Neural progenitor cell (in vitro differentiated cells): ENCODE data around the gene AKT1. TPM values are rescaled to one million over a fixed set of nuclear protein-coding genes. Genes with fewer than 3 reads are reported as not detected.

Source experiments
- DNase-seq: peaks from one replicate; pipeline ENCODE4 v3.0.0-alpha.2; 2016; ENCODE audit warnings: low spot score
- H2AFZ ChIP-seq: fragments of 200-600 bp; sonication (generic); replicated peaks from 2 replicates; pipeline ENCODE4 v1.6.1; 2016; ENCODE audit warnings: antibody characterized with exemption
- H3F3A ChIP-seq: fragments of 200-600 bp; sonication (generic); 2 replicates; pipeline ENCODE4 v1.6.1; 2016; ENCODE audit warnings: antibody characterized with exemption, low read depth
- H3K27ac ChIP-seq: fragments of 200-600 bp; sonication (generic); 2 replicates; pipeline ENCODE4 v1.5.1; 2016; ENCODE audit warnings: mild to moderate bottlenecking
- H3K27me3 ChIP-seq: fragments of 200-600 bp; sonication (generic); 2 replicates; pipeline ENCODE4 v1.6.1; 2016; ENCODE audit warnings: mild to moderate bottlenecking, moderate library complexity
- H3K36me3 ChIP-seq: fragments of 200-600 bp; sonication (generic); 2 replicates; pipeline ENCODE4 v1.5.1; 2016
- H3K4me1 ChIP-seq: fragments of 200-600 bp; sonication (generic); 2 replicates; pipeline ENCODE4 v1.6.1; 2016; ENCODE audit warnings: mixed run types
- H3K4me2 ChIP-seq: fragments of 200-600 bp; sonication (generic); 2 replicates; pipeline ENCODE4 v1.6.1; 2016
- H3K4me3 ChIP-seq: fragments of 200-600 bp; sonication (generic); 2 replicates; pipeline ENCODE4 v1.5.1; 2016
- H3K79me2 ChIP-seq: fragments of 200-600 bp; sonication (generic); 2 replicates; pipeline ENCODE4 v1.6.1; 2016; ENCODE audit warnings: low read depth
- H3K9ac ChIP-seq: fragments of 200-600 bp; sonication (generic); 2 replicates; pipeline ENCODE4 v1.6.1; 2016
- H3K9me3 ChIP-seq: fragments of 200-600 bp; sonication (generic); 2 replicates; pipeline ENCODE4 v1.5.1; 2016; ENCODE audit warnings: low read depth
- H4K20me1 ChIP-seq: fragments of 200-600 bp; sonication (generic); 2 replicates; pipeline ENCODE4 v1.6.1; 2016; ENCODE audit warnings: low read depth
- H3K27ac Mint-ChIP-seq: 3 replicates; pipeline ENCODE4 v1.8.0; 2021; ENCODE audit warnings: mixed read lengths
- H3K27me3 Mint-ChIP-seq: 2 replicates; pipeline ENCODE4 v1.8.0; 2022; ENCODE audit warnings: low read depth, mild to moderate bottlenecking, inconsistent platforms, moderate library complexity, mixed read lengths; ENCODE audit not compliant: insufficient read depth
- H3K36me3 Mint-ChIP-seq: 3 replicates; pipeline ENCODE4 v1.8.0; 2021; ENCODE audit warnings: mixed read lengths
- H3K4me1 Mint-ChIP-seq: 3 replicates; pipeline ENCODE4 v1.8.0; 2021; ENCODE audit warnings: mixed read lengths
- H3K4me3 Mint-ChIP-seq: 3 replicates; pipeline ENCODE4 v1.8.0; 2021; ENCODE audit warnings: mild to moderate bottlenecking, moderate library complexity, mixed read lengths
- H3K9me3 Mint-ChIP-seq: 3 replicates; pipeline ENCODE4 v1.8.0; 2020; ENCODE audit warnings: mixed read lengths
- CTCF ChIP-seq: fragments of 200-600 bp; sonication (generic); IDR thresholded peaks from 2 replicates; pipeline ENCODE4 v1.5.1; 2017; ENCODE audit warnings: antibody characterized with exemption, mild to moderate bottlenecking
- EZH2 ChIP-seq: fragments of 200-600 bp; sonication (generic); IDR thresholded peaks from 2 replicates; pipeline ENCODE4 v1.6.1; 2017; ENCODE audit warnings: antibody characterized with exemption, mild to moderate bottlenecking, moderate library complexity
- EZH2phosphoT487 ChIP-seq: fragments of 200-600 bp; sonication (generic); IDR thresholded peaks from 2 replicates; pipeline ENCODE4 v1.6.1; 2017; ENCODE audit warnings: antibody characterized with exemption
- total RNA-seq: library from RNA; depleted of rRNA; stranded (reverse); fragments of >200 nt; gene quantifications from 2 replicates; pipeline ENCODE4 v1.2.3, GENCODE V29; 2015; ENCODE audit warnings: low replicate concordance

The AKT1 gene
- total RNA-seq, 1 donor from 2014 or later: 67.2 TPM

- H3K4me1 Mint-ChIP-seq: peaks cover 20% of the 10 kb centered on the region
- no peak for TF ChIP-seq EZH2
- TF ChIP-seq CTCF: no peak
- TF ChIP-seq EZH2phosphoT487: no peak
- Histone ChIP-seq H4K20me1 (peaks cover 14% of the 10 kb centered on the region), H3K9me3 (no peaks in the 10 kb centered on the region), H3K9ac (no peak overlapping the region), H3K4me1 (peaks cover 4% of the 10 kb centered on the region), H3K27me3 (no peaks in the 10 kb centered on the region), H3K27ac (no peak overlapping the region), H3K79me2 (no peaks in the 10 kb centered on the region), H3K36me3 (peaks cover 3% of the 10 kb centered on the region), H3F3A (peaks cover 7% of the 10 kb centered on the region), H2AFZ (no peak overlapping the region), H3K4me2 (no peak overlapping the region), H3K4me3 (no peak overlapping the region)
- H3K27ac Mint-ChIP-seq: no peak overlapping the region
- no peak overlapping the region for H3K4me3 Mint-ChIP-seq
- peaks cover 2% of the 10 kb centered on the region for H3K9me3 Mint-ChIP-seq
- peaks cover 28% of the 10 kb centered on the region for H3K36me3 Mint-ChIP-seq
- no peak for DNase-seq
- H3K27me3 Mint-ChIP-seq: peaks cover 2% of the 10 kb centered on the region
These were observed 28.5 kb downstream of the AKT1 start for GRCh38 chr14:104766863-104767633.

- no peak overlapping the region for H3K27ac Mint-ChIP-seq
- peaks cover 15% of the 10 kb centered on the region for H4K20me1 ChIP-seq
These were observed 29.2 kb downstream of the AKT1 start for GRCh38 chr14:104766256-104766862.

GRCh38 chr14:104765517-104765916 is 30.0 kb downstream of the AKT1 start:
- Histone ChIP-seq H3K36me3 (peaks cover 3% of the 10 kb centered on the region), H4K20me1 (peaks cover 21% of the 10 kb centered on the region), H3K27me3 (no peaks in the 10 kb centered on the region), H3K4me3 (no peak overlapping the region), H3K27ac (no peak overlapping the region), H3K4me2 (no peak overlapping the region), H3K9me3 (no peaks in the 10 kb centered on the region), H3K4me1 (peaks cover 4% of the 10 kb centered on the region), H3K79me2 (no peaks in the 10 kb centered on the region), H3F3A (peaks cover 7% of the 10 kb centered on the region), H3K9ac (no peak overlapping the region), H2AFZ (no peak overlapping the region)
- TF ChIP-seq CTCF (no peak), EZH2 (no peak), EZH2phosphoT487 (no peak)
- no peak overlapping the region for H3K4me3 Mint-ChIP-seq
- H3K27ac Mint-ChIP-seq: no peak overlapping the region
- no peak for DNase-seq
- H3K9me3 Mint-ChIP-seq: peaks cover 2% of the 10 kb centered on the region
- H3K4me1 Mint-ChIP-seq: peaks cover 20% of the 10 kb centered on the region
- peaks cover 2% of the 10 kb centered on the region for H3K27me3 Mint-ChIP-seq
- peaks cover 25% of the 10 kb centered on the region for H3K36me3 Mint-ChIP-seq

More at GRCh38 chr14:104766256-104766862, 29.2 kb downstream of the AKT1 start:
- Histone ChIP-seq H3F3A (peaks cover 7% of the 10 kb centered on the region), H3K79me2 (no peaks in the 10 kb centered on the region), H3K9ac (no peak overlapping the region), H2AFZ (no peak overlapping the region), H3K4me3 (no peak overlapping the region), H3K4me1 (peaks cover 4% of the 10 kb centered on the region), H3K36me3 (peaks cover 3% of the 10 kb centered on the region), H3K27me3 (no peaks in the 10 kb centered on the region), H3K4me2 (no peak overlapping the region), H3K27ac (no peak overlapping the region), H3K9me3 (no peaks in the 10 kb centered on the region)
- Mint-ChIP-seq H3K4me1 (peaks cover 20% of the 10 kb centered on the region), H3K9me3 (peaks cover 2% of the 10 kb centered on the region), H3K27me3 (peaks cover 2% of the 10 kb centered on the region), H3K36me3 (peaks cover 27% of the 10 kb centered on the region), H3K4me3 (no peak overlapping the region)
- TF ChIP-seq CTCF: no peak
- TF ChIP-seq EZH2phosphoT487: no peak
- no peak for TF ChIP-seq EZH2
- no peak for DNase-seq
